HG02938 (cell line): Measurements from ENCODE around the gene TXNRD1.
"Not testable (repeated sequence)": the region's sequence is repeated elsewhere in the genome, so short reads cannot be mapped to it uniquely, and the experiment has no call there.

Experiments used
- ATAC-seq: cut with Tn5 transposase; IDR thresholded peaks from one replicate; pipeline ENCODE4 v1.9.1; 2021; ENCODE audit warnings: mild to moderate bottlenecking, moderate library complexity; ENCODE audit not compliant: unreplicated experiment

Gene TXNRD1

DNA sequence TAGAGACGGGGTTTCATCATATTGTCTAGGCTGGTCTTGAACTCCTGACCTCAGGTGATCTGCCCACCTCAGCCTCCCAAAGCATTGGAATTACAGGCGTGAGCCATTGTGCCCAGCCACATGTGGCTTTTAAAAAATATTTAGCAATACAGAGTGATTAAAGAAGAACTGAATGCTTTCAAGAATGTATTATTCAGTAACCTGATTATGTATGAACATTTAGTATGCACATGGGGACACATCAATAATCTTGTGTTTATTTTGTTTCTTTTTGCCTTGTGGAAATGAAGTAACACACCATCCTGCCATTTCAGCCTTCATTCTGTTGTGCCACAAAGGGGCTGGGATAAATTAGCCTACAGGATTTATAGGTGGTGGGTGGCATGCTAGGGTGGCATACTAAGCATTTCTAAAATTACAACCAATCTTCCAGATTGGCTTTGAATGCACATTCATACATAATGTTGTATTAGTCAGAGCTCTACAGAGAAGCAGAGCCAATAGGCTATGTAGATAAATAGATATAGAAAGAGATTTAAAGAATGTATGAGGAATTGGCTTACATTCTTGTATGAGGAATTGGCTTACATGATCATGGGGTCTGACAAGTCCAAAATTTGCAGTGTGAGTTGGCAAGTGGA, 25.5 kb upstream of the TXNRD1 start:
- no peak for ATAC-seq

DNA sequence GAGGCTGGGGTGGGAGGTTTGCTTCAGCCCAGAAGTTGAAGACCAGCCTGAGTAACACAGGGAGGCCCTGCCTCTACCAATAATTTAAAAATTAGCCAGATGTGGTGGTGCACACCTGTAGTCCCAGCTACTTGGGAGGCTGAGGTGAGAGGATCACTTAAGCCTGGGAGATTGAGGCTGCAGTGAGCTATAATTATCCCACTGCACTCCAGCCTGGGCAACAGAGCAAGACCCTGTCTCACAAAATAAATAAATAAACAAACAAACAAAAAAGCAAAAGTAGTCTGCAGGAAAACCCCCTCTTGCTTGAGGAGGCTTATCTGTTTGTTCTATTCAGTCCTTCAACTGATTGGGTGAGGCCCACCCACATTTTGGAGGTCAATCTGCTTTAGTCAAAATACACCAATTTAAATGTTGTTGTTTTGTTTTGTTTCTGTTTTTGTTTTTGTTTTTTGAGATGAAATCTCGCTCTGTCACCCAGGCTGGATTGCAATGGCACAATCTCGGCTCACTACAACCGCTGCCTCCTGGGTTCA, 24.9 kb upstream of the TXNRD1 start:
- ATAC-seq: no peak

DNA sequence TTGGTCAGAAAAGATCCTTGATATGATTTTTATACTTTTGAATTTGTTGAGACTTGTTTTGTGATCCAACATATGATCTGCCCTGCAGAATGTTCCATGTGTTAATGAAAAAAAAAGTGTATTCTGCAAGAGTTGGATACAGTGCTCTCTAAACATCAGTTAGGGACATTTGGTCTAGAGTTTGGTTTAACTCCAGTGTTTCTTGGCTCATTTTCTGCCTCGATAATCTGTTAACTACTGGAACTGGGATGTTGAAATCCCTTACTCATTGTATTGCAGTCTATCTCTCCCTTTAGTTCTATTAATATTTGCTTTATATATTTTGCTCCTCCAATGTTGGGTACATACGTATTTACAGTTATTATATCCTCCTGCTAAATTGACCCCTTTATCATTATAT, 18.3 kb upstream of the TXNRD1 start:
- ATAC-seq: no peak

DNA sequence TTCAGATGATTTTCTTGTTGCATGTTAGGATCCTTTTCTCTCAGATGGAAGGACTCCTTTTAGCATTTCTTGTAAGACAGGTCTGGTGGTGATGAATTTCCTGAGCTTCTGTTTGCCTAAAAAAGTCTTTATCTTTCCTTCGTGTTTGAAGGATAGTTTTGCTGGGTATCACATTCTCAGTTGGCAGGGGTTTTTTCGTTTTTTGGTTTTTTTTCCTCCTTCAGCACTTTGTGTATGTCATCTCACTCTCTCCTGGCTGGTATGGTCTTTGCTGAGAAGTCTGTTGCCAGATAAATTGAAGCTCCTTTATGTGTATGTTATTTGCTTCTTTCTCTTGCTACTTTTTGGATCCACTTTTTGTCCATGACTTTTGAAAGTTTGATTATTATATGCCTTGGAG, 15.6 kb upstream of the TXNRD1 start:
- no peak for ATAC-seq

DNA sequence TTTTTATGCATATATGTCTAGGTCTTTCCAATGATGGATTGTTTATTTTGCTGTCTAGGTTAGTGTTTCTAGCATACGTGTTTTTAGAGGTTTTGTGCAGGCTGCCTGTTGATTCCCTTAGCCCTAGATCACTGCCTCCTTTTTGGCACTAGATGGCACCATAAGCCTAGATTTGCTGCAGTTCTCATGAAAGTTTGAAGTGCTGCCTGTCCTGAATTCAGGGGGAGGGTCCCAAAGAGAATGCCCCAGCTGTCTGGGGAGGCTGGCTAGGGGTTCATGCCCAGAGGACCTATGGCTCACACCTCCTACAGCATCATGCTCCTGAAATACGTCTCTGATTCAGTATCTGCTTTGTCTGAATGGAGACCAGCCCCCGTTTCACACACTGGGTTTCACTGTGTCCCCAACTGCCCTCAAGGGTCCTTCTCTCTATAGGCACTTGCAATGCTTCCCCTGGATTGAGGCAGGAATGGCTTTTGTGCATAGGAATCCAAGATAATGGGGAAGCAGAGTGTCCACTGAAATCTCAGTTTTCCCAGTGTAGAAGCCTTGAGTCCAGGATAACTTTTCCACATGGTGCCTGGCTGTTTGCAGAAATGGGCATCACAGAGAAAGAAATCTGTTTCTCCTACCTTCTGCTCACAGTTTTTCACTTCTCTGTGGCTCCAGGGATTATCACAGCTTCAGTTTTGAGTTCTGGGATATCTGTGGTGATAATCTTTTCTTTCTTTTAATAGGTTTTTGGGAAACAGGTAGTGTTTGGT, 14.2 kb upstream of the TXNRD1 start:
- ATAC-seq: no peak

DNA sequence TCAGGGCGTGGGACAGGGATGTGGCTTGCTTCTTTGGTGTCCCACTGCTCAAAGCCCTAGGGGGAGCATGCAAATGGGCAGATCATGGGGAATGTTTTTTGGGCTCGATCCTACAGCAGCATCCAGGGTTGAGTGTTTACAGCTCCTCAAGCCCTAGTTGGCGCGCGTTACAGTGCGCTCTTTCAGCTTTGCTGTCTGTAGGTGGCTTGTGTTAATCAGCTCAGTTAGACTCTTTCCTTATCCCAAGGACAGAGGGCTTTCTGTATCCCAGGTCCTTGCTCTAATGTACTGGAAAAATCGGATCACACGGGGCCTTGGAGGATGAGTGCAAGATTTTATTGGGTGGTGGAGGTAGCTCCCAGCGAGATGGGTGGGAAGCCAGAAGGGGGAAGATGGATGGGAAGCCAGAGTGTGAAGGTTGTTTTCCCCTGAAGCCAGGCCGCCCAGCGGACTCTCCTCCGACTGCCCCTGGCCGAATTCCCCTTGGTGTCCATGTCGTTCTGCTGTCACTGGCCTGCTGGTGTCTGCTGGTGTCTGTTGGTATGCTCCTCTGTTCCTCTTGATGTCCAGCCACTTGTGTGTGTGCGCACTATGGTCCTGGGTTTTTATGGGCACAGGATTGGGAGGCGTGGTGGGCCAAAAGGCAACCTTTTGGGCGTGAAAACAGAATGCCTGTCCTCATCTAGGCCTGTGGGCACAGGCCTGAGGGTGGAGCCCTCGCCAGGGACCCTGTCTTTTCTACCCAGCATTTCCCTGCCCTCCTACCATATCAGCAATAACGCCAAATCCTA, 10.7 kb upstream of the TXNRD1 start:
- ATAC-seq: no peak

DNA sequence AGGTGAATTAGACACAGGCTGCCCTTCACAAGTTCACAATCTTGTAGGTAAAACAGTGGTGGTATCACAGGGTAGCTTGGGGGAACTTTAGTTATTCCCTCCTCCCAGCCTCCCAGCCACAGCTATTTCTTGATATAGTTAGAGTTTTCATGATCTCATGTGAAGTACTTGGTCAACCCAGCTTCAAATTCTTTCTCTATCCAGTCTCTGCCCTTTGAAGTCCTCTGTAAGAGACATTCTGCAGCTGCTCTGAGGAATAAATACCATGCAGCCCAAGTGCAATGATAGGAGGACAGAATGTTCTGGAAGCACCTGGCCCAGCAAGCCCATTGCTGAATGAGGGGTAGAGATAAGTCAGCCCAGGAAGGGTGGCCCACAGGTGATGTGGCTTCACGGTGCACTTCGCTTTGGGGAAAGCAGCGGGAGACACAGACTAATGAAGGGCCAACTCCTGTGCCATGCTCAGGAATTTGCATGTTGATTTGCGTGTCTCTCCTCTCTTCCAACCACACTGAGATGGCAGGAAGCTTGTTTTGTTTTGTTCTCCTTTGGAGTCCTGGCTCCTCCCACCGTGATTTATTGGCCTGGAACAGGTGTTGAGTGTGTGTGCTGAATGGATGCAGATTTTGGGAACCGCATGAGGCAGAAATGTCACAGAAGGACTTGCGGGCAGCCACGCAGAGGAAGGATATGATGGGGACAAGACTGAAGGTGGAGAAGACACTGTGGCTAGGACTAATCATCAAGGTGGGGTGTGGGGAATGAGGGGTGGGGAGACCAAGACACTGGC, 8.0 kb upstream of the TXNRD1 start:
- no peak for ATAC-seq

DNA sequence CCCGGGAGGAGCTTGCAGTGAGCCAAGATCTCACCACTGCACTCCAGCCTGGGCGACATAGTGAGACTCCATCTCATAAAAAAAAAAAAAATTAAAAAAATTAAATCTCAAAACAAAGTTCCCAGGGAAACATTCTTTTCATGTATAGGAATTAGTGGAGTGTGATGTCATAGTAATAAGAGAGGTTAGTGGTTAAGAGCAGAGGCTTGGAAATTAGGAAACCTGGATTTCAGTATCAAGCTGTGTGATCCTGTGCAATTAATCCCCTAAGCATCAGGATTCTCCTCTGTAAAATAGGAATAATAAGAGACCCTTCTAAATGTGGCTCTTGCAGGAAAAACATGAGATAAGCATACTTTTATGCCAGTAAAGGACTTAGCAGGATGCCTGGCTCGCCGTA, 3.1 kb upstream of the TXNRD1 start:
- no peak for ATAC-seq

DNA sequence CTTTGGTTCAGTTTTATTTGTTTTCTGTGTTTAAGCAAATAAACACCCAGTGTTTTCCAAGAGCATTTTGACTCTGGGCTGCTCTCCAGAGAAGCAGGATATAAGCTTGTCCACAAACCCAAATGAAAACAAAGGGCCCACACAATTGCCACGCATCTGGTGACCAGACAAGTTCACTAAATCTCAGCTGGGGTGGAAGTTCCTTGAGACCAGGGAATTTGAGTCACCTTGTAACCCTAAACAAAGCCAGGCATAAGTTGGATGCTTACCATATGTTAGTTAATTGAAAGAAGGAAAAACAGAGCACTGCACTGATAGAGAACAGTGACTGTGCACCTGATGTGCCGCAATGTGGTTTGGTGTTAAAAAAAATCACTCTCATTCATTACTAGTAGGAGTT, 1.6 kb upstream of the TXNRD1 start:
- ATAC-seq: no peak

DNA sequence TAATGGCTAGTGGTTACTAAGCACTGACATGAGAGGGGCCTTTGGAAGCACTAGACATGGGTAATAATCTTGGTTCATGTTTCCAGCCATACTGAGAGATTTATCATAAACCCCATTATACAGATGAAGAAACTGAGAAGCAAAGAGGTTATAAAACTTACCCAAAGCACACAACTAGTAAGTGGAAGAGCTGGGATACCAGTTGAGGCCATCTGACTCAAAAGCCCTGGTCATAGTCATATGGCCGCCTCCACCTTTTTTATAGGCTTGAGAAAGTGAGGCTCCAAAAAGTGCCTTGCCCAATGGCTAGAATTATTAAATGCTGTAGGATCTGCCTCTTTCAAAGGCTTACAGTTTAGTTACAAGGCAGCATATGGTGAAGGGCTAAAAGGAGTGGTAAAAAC, 944 bp downstream of the TXNRD1 start:
- no peak for ATAC-seq

DNA sequence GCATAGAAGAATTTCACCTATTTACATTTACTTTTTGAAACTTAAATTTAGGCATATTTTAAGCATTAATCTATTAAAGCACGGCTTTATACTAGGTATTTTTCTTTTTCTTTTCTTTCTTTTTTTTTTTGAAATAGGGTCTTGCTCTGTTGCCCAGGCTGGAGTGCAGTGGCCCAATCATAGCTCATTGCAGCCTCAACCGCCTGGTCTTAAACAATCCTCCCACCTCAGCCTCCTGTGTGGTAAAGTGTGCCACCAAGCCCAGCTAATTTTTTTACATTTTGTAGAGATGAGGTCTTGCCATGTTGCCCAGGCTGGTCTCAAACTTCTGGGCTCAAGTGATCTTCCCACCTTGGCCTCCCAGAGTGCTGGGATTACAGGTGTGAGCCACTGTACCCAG, 2.9 kb downstream of the TXNRD1 start:
- ATAC-seq: not testable (repeated sequence)

DNA sequence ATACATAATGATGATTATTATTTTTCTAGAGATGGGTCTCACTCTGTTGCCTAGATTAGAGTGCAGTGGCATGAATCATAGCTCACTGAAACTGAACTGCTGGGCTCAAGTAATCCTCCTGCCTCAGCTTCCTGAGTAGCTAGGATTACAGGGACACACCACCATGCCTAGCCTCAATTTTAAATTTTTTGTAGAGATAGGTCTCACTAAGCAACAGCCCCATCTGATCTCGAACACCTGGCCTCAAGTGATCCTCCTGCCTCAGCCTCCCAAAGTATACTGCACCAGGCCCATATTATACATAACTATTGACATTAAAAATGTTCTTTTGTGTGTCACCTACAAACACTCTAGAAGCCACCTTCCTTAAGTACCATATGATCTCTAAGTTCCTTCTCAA, 3.4 kb downstream of the TXNRD1 start:
- no peak for ATAC-seq

DNA sequence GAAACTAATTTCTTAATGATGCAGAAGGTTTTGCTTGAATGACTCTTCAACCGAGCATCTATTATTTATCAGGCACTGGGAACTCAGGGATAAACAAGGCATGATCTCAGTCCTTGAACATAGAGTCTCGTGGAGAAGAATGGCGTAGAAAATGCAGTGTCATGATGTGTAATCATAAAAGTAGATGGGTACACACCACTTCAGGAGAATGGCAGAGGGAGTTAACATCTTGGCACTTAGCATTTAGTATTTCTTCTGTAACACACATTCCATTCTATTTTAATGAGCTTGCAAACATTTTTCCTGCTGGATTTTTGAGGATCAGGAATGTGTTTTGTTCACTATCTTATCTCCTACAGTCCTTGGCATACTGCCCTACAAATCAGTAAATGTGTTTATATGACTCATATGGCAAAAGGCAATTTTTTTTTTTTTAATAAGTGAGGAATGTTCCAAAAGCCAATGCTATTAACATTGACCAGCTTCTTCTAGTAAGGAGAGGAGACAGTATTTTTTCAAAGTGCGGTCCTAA, 3.8 kb downstream of the TXNRD1 start:
- no peak for ATAC-seq

DNA sequence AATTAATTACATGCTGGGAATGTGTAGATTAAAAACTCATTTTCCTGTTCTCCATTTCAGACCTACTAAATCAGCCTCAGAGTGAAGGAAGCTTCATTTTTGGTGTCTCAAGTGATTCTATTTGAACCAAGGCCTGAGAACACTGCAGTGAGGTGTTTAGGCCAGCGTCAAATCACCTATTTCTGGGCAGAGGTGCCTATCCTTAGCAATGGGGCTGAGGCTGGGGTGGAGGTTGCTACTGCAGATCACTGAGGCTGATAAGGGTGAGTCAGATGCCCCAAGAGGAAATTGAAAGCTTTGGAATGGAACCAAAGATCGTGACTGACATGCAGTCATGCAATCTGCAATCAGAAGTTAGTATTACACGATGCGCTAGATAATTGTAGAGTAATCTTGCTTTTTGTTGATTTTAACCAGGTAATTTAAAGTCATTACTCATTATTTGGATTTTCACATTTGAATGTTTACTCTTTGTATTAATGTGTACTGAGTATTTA, 4.4 kb downstream of the TXNRD1 start:
- no peak for ATAC-seq

DNA sequence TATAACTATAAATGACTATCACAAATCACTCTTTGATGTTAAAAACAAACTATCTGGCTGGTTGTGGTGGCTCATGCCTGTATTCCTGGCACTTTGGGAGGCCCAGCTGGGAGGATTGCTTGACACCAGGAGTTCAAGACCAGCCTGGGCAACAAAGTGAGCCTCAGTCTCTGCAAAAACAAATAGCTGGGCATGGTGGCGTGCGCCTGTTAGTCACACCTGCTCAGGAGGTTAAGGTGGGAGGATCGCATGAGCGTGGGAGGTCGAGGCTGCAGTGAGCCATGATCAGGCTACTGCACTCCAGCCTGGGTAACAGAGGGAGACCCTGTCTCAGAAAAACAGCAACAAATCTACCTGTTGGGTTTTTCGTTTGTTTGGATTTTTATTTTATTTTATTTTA, 5.4 kb downstream of the TXNRD1 start:
- ATAC-seq: no peak

DNA sequence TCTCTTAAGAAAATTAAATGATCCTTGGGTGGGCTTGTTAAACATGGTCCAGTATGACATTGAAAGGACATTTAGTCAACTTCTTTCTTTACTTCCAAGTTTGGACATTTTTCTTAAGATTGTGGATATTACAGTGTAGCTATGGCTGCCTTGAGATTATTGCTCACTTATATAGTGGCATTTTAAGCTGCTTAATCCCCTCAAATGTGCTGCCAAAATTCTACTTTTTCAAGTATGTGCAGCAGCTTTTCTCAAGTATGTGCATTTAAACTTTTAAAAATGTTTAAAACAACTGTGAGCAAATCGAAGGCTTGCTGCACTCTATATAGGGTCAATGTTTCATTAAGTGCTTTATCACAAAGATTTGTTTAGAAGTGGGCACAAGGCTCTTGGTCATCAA, 7.4 kb downstream of the TXNRD1 start:
- no peak for ATAC-seq

DNA sequence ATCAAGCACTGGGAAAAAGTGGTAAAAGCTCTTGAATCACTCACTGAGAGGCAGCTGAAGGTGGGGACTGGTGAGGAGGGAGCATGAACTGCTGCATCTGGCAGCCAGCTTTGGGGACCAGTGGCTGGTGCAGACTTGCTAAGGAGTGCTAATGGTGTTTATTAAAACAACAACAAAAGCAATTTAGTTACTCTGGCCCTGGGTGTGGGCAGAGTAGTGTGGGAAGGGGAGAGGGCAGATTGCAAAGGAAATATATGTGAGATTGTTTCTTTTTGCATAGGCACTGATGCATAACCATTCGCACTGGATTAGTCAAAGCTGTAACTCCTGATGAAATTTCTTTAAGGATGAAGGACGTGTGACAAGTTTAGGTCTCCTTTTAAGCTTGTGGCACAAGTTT, 8.1 kb downstream of the TXNRD1 start:
- no peak for ATAC-seq

DNA sequence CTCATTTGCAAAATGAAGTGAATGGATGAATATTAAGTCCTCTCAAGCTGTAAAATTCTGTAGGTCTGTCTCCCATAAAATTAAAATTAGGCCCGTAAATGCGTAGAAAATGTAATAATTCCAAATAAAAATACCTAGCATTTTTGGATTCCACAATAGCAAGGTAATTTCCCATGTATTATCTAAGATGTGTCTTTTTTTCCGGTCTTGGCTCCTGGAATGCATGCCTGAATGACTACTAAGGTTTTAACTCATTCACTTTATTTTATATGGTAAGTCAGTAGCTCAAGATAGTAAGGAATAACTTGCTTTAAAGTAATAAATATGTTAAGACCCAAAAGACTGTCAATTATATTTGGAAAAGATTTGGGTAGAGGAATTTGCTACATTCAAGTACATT, 11.1 kb downstream of the TXNRD1 start:
- ATAC-seq: no peak

DNA sequence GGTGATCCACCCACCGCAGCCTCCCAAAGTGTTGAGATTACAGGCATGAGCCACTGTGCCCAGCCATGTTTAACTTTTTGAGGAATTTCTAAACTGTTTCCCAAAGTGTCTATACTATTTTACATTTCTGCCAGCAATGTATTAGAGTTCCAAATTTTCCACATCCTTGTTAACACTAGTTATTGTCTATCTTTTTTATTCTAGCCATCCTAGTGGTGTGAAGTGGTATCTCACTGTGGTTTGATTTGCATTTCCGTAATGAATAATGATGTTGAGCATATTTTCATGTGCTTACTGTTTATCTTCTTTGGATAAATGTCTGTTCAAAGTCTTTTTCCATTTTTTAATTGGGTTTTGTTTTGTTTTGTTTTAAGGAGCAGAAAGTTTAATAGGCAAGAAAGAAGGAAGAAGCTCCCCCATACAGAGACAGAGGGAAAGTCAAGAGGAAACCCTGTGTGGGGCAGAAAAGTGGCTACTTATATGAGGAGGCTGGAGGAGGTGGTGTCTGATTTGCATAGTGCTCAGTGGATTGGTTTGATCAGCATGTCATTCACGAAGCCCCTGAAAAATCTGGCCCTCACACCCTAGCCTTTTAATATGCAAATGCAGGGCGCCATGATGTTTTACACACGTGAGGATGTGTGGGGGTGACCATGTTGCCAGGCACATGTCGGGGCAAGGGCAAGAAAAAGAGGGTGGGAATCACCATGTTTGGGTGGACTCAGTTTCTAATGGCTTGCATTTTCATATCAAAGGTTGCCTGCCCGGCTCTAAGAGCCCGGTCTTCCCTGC, 14.9 kb downstream of the TXNRD1 start:
- ATAC-seq: no peak
